ENCODE measurements around the gene RTCB. TPM values are rescaled to one million over a fixed set of nuclear protein-coding genes. Genes with fewer than 3 reads are reported as not detected.

Gene RTCB
- polyA plus RNA-seq, 1 donor from 2014 or later: 112 TPM

DNA sequence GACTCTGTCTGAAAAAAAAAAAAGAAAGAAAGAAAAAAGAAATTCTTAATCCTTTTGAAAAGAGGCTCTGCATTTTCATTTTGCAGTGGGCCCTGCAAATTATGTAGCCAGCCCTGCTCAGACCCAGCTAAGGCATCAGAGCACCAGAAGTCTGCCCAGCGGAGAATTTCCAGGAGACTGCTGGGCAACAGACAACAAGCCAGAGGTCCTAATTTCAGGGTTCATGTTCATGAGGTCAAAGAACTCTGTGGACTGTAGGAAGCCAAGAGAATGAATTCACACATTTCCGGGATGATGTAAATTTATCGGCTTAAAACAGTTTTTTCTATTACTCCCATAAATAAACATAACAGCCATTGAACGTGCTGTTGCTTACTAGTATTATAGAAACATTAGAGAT lies 14.8 kb upstream of the RTCB start:
- Histone ChIP-seq H3F3A (ENCODE audit: insufficient read depth, low read length, poor library complexity, severe bottlenecking) (no peaks in the 10 kb centered on the region), H3K36me3 (ENCODE audit: insufficient read depth, low read length) (no peaks in the 10 kb centered on the region), H3K27ac (ENCODE audit: low read length) (no peak overlapping the region), H3K9me2 (ENCODE audit: insufficient read depth, low read length) (no peaks in the 10 kb centered on the region), H3K27me3 (ENCODE audit: insufficient read depth, low read depth, low read length) (peaks cover 3% of the 10 kb centered on the region), H3K4me3 (ENCODE audit: low read length) (no peak overlapping the region), H3K4me2 (ENCODE audit: low read length) (no peak overlapping the region), H2AFZ (ENCODE audit: low read depth, low read length) (no peak overlapping the region), H4K20me1 (ENCODE audit: insufficient read depth) (no peaks in the 10 kb centered on the region), H3K9me3 (ENCODE audit: low read length) (no peaks in the 10 kb centered on the region), H3K9ac (ENCODE audit: low read length) (no peak overlapping the region), H3K79me2 (replicated peaks; ENCODE audit: insufficient read depth, low read length) (no peaks in the 10 kb centered on the region)
- TF ChIP-seq EZH2 (IDR thresholded peaks at IDR 0.05; ENCODE audit: borderline replicate concordance, insufficient read depth, low read length, poor library complexity, severe bottlenecking) (no peak), POLR2AphosphoS5 (IDR thresholded peaks at IDR 0.05) (no peak)

DNA sequence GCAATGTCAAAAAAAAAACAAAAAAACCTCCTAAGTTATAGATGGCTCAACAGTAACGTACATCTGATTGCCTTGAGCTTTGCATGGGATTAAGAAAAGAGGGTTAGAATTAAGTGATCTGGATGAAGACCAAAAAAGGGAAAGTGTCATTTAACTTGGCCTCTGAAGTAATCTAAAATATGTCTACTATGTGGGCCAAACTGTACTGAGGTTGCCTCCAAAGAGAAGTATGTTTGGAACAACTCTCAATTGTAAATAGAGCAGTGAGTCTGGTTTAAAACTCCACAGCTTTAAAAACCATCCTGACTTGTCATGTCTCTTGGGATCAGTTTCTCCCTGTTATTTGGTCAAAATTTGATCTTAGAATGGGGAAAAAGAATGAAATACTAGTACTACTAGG lies 11.6 kb upstream of the RTCB start:
- Histone ChIP-seq H2AFZ (ENCODE audit: low read depth, low read length) (no peak overlapping the region), H3K9me2 (ENCODE audit: insufficient read depth, low read length) (no peaks in the 10 kb centered on the region), H3K4me2 (ENCODE audit: low read length) (no peak overlapping the region), H3K9me3 (ENCODE audit: low read length) (no peaks in the 10 kb centered on the region), H3K36me3 (ENCODE audit: insufficient read depth, low read length) (no peaks in the 10 kb centered on the region), H3K27ac (ENCODE audit: low read length) (no peak overlapping the region), H3K27me3 (ENCODE audit: insufficient read depth, low read depth, low read length) (peaks cover 3% of the 10 kb centered on the region), H4K20me1 (ENCODE audit: insufficient read depth) (no peaks in the 10 kb centered on the region), H3K9ac (ENCODE audit: low read length) (no peak overlapping the region), H3K4me3 (ENCODE audit: low read length) (no peak overlapping the region), H3F3A (ENCODE audit: insufficient read depth, low read length, poor library complexity, severe bottlenecking) (no peaks in the 10 kb centered on the region), H3K79me2 (replicated peaks; ENCODE audit: insufficient read depth, low read length) (no peaks in the 10 kb centered on the region)
- TF ChIP-seq POLR2AphosphoS5 (IDR thresholded peaks at IDR 0.05) (no peak), EZH2 (IDR thresholded peaks at IDR 0.05; ENCODE audit: borderline replicate concordance, insufficient read depth, low read length, poor library complexity, severe bottlenecking) (no peak), MXI1 (conservative IDR thresholded peaks at IDR 0.05; ENCODE audit: poor library complexity, severe bottlenecking) (no peak), TAF1 (IDR thresholded peaks at IDR 0.05; ENCODE audit: low read depth) (no peak), RAD21 (conservative IDR thresholded peaks at IDR 0.05) (no peak), SMC3 (conservative IDR thresholded peaks at IDR 0.05; ENCODE audit: poor library complexity) (no peak), EP300 (conservative IDR thresholded peaks at IDR 0.05; ENCODE audit: poor library complexity, severe bottlenecking) (no peak)
- TF ChIP-seq, protein P1, sequence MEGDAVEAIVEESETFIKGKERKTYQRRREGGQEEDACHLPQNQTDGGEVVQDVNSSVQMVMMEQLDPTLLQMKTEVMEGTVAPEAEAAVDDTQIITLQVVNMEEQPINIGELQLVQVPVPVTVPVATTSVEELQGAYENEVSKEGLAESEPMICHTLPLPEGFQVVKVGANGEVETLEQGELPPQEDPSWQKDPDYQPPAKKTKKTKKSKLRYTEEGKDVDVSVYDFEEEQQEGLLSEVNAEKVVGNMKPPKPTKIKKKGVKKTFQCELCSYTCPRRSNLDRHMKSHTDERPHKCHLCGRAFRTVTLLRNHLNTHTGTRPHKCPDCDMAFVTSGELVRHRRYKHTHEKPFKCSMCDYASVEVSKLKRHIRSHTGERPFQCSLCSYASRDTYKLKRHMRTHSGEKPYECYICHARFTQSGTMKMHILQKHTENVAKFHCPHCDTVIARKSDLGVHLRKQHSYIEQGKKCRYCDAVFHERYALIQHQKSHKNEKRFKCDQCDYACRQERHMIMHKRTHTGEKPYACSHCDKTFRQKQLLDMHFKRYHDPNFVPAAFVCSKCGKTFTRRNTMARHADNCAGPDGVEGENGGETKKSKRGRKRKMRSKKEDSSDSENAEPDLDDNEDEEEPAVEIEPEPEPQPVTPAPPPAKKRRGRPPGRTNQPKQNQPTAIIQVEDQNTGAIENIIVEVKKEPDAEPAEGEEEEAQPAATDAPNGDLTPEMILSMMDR (IDR thresholded peaks at IDR 0.05; ENCODE audit: poor library complexity, severe bottlenecking): no peak
- TF ChIP-seq, protein P2, sequence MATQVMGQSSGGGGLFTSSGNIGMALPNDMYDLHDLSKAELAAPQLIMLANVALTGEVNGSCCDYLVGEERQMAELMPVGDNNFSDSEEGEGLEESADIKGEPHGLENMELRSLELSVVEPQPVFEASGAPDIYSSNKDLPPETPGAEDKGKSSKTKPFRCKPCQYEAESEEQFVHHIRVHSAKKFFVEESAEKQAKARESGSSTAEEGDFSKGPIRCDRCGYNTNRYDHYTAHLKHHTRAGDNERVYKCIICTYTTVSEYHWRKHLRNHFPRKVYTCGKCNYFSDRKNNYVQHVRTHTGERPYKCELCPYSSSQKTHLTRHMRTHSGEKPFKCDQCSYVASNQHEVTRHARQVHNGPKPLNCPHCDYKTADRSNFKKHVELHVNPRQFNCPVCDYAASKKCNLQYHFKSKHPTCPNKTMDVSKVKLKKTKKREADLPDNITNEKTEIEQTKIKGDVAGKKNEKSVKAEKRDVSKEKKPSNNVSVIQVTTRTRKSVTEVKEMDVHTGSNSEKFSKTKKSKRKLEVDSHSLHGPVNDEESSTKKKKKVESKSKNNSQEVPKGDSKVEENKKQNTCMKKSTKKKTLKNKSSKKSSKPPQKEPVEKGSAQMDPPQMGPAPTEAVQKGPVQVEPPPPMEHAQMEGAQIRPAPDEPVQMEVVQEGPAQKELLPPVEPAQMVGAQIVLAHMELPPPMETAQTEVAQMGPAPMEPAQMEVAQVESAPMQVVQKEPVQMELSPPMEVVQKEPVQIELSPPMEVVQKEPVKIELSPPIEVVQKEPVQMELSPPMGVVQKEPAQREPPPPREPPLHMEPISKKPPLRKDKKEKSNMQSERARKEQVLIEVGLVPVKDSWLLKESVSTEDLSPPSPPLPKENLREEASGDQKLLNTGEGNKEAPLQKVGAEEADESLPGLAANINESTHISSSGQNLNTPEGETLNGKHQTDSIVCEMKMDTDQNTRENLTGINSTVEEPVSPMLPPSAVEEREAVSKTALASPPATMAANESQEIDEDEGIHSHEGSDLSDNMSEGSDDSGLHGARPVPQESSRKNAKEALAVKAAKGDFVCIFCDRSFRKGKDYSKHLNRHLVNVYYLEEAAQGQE (IDR thresholded peaks at IDR 0.05; ENCODE audit: borderline replicate concordance): no peak

DNA sequence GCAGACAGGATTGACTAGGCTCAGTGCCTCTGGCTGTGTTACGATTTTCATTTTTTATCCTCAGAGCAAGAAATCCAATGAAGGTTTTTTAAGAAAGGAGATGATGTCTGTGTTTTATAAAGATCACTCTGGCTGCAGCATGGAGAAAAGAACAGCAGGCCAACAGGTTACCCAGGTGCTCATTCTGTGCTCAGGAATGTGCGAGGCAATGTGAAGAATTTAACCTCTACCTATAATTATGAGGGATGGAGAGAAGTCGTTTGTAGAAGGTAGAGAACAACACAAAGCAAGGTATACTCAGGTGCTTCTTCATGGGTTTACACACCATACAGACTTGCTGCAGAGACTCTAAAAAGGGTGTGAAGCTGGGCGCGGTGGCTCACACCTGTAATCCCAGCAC lies 10.0 kb upstream of the RTCB start:
- H3K27ac ChIP-seq (ENCODE audit: low read length): no peak overlapping the region
- H2AFZ ChIP-seq (ENCODE audit: low read depth, low read length): no peak overlapping the region
- no peaks in the 10 kb centered on the region for H3K9me3 ChIP-seq (ENCODE audit: low read length)
- no peak overlapping the region for H3K9ac ChIP-seq (ENCODE audit: low read length)
- no peak overlapping the region for H3K4me2 ChIP-seq (ENCODE audit: low read length)
- TF ChIP-seq EP300 (conservative IDR thresholded peaks at IDR 0.05; ENCODE audit: poor library complexity, severe bottlenecking): no peak
- TF ChIP-seq RAD21 (conservative IDR thresholded peaks at IDR 0.05): no peak
- TF ChIP-seq EZH2 (IDR thresholded peaks at IDR 0.05; ENCODE audit: borderline replicate concordance, insufficient read depth, low read length, poor library complexity, severe bottlenecking): no peak
- no peak for TF ChIP-seq TAF1 (IDR thresholded peaks at IDR 0.05; ENCODE audit: low read depth)
- TF ChIP-seq POLR2AphosphoS5 (IDR thresholded peaks at IDR 0.05): no peak
- TF ChIP-seq, protein P1 (IDR thresholded peaks at IDR 0.05; ENCODE audit: poor library complexity, severe bottlenecking): no peak
- TF ChIP-seq, protein P2 (IDR thresholded peaks at IDR 0.05; ENCODE audit: borderline replicate concordance): no peak
- no peak for TF ChIP-seq SMC3 (conservative IDR thresholded peaks at IDR 0.05; ENCODE audit: poor library complexity)
- TF ChIP-seq MXI1 (conservative IDR thresholded peaks at IDR 0.05; ENCODE audit: poor library complexity, severe bottlenecking): no peak
- no peaks in the 10 kb centered on the region for H3K79me2 ChIP-seq (replicated peaks; ENCODE audit: insufficient read depth, low read length)
- H3K36me3 ChIP-seq (ENCODE audit: insufficient read depth, low read length): no peaks in the 10 kb centered on the region
- no peaks in the 10 kb centered on the region for H3K9me2 ChIP-seq (ENCODE audit: insufficient read depth, low read length)
- no peak overlapping the region for H3K4me3 ChIP-seq (ENCODE audit: low read length)
- no peaks in the 10 kb centered on the region for H3F3A ChIP-seq (ENCODE audit: insufficient read depth, low read length, poor library complexity, severe bottlenecking)
- H3K27me3 ChIP-seq (ENCODE audit: insufficient read depth, low read depth, low read length): peaks cover 3% of the 10 kb centered on the region
- H4K20me1 ChIP-seq (ENCODE audit: insufficient read depth): no peaks in the 10 kb centered on the region
